IMR-90 (cell line): Measurements from ENCODE around the gene SYCE3. TPM values are rescaled to one million over a fixed set of nuclear protein-coding genes. Genes with fewer than 3 reads are reported as not detected.

Experiments used
- ATAC-seq: fragments of 200-7000 bp; cut with Tn5 transposase; 2 replicates; pipeline ENCODE4 v1.9.1; 2020; ENCODE audit warnings: low read depth, mild to moderate bottlenecking, moderate library complexity
- BruUV-seq: library from RNA; stranded (reverse); fragments of 400-500 nt; replicated peaks from 2 replicates; lab custom pipeline; 2021; lab: Mats Ljungman, UMichigan
- CTCF ChIA-PET: fragments of 300-600 bp; formaldehyde crosslinking; extraction: SDS; loops from one replicate; lab custom pipeline; 2021; ENCODE audit warnings: antibody characterized with exemption; lab: Yijun Ruan, JAX
- POLR2A ChIA-PET: fragments of 300-600 bp; sonication (Branson Sonifier 250); formaldehyde crosslinking; loops from one replicate; lab custom pipeline; 2022; ENCODE audit warnings: antibody characterized with exemption; ENCODE audit not compliant: unreplicated experiment; lab: Charles Lee
- DNase-seq: peaks from one replicate; pipeline ENCODE4 v3.0.0; 2013
- H2AFZ ChIP-seq: replicated peaks from 2 replicates; pipeline ENCODE3; 2013; ENCODE audit warnings: low read length, mild to moderate bottlenecking; ENCODE audit not compliant: poor library complexity
- H2AK5ac ChIP-seq: 2 replicates; pipeline ENCODE4 v1.6.1; 2013; ENCODE audit warnings: low read depth, low read length, inconsistent platforms
- H2AK9ac ChIP-seq: replicated peaks from 2 replicates; pipeline ENCODE3; 2013; ENCODE audit warnings: mild to moderate bottlenecking, low read depth, low read length, moderate library complexity; ENCODE audit not compliant: poor library complexity
- H2BK120ac ChIP-seq: 2 replicates; pipeline ENCODE4 v1.6.1; 2013; ENCODE audit warnings: low read depth, low read length, inconsistent platforms
- H2BK15ac ChIP-seq: 3 replicates; pipeline ENCODE4 v1.6.1; 2013; ENCODE audit warnings: low read depth, low read length, inconsistent platforms
- H2BK20ac ChIP-seq: 2 replicates; pipeline ENCODE4 v1.6.1; 2013; ENCODE audit warnings: low read depth, mild to moderate bottlenecking, inconsistent platforms, low read length, moderate library complexity
- H2BK5ac ChIP-seq: 2 replicates; pipeline ENCODE4 v1.6.1; 2013; ENCODE audit warnings: mild to moderate bottlenecking, low read depth, low read length, inconsistent platforms; ENCODE audit not compliant: poor library complexity, severe bottlenecking
- H3K14ac ChIP-seq: replicated peaks from 2 replicates; pipeline ENCODE4 v1.6.1; 2013; ENCODE audit warnings: low read depth, low read length, inconsistent platforms
- H3K18ac ChIP-seq: 2 replicates; pipeline ENCODE4 v1.6.1; 2013; ENCODE audit warnings: low read depth, low read length, control low read depth
- H3K23ac ChIP-seq: 2 replicates; pipeline ENCODE4 v1.6.1; 2013; ENCODE audit warnings: low read depth, low read length, inconsistent platforms
- H3K27ac ChIP-seq: 2 replicates; pipeline ENCODE4 v1.5.1; 2013; ENCODE audit warnings: mild to moderate bottlenecking, control low read depth, low read length; ENCODE audit not compliant: insufficient read depth
- H3K27me3 ChIP-seq: 2 replicates; pipeline ENCODE4 v1.6.1; 2013; ENCODE audit warnings: low read length; ENCODE audit not compliant: control insufficient read depth, insufficient read depth
- H3K36me3 ChIP-seq: 2 replicates; pipeline ENCODE4 v1.6.1; 2013; ENCODE audit warnings: low read length, mixed read lengths; ENCODE audit not compliant: control insufficient read depth, insufficient read depth
- H3K4ac ChIP-seq: 2 replicates; pipeline ENCODE4 v1.6.1; 2013; ENCODE audit warnings: low read depth, low read length, inconsistent platforms
- H3K4me1 ChIP-seq: 2 replicates; pipeline ENCODE4 v1.6.1; 2013; ENCODE audit warnings: low read length, mixed read lengths; ENCODE audit not compliant: control insufficient read depth, insufficient read depth
- H3K4me2 ChIP-seq: 2 replicates; pipeline ENCODE4 v1.6.1; 2013; ENCODE audit warnings: low read depth, mild to moderate bottlenecking, control low read depth, low read length, moderate library complexity
- H3K4me3 ChIP-seq: 2 replicates; pipeline ENCODE4 v1.5.1; 2013; ENCODE audit warnings: low read depth, mild to moderate bottlenecking, control low read depth, low read length, moderate library complexity; ENCODE audit not compliant: insufficient read depth
- H3K56ac ChIP-seq: 2 replicates; pipeline ENCODE4 v1.6.1; 2013; ENCODE audit warnings: low read length, inconsistent platforms; ENCODE audit not compliant: insufficient read depth; ENCODE audit errors: extremely low read depth
- H3K79me1 ChIP-seq, 2 experiments: 2 replicates each; pipeline ENCODE4 v1.6.1; 2013; ENCODE audit warnings: low read length in 2 of 2, inconsistent platforms in 1 of 2, low read depth in 1 of 2
- H3K9ac ChIP-seq: 2 replicates; pipeline ENCODE4 v1.6.1; 2013; ENCODE audit warnings: low read depth, low read length, control low read depth
- H3K9me1 ChIP-seq: 2 replicates; pipeline ENCODE4 v1.6.1; 2013; ENCODE audit warnings: low read length, inconsistent platforms; ENCODE audit not compliant: insufficient read depth
- H3K9me3 ChIP-seq: 2 replicates; pipeline ENCODE4 v1.6.1; 2013; ENCODE audit warnings: low read length; ENCODE audit not compliant: control insufficient read depth, insufficient read depth
- H4K20me1 ChIP-seq: 2 replicates; pipeline ENCODE4 v1.6.1; 2013; ENCODE audit warnings: low read length, inconsistent platforms; ENCODE audit not compliant: insufficient read depth
- H4K5ac ChIP-seq: 2 replicates; pipeline ENCODE4 v1.6.1; 2013; ENCODE audit warnings: mild to moderate bottlenecking, low read depth, low read length, control low read depth
- H4K8ac ChIP-seq, 2 experiments: 2 replicates each; pipeline ENCODE4 v1.6.1; 2013; ENCODE audit warnings: low read depth in 2 of 2, low read length in 2 of 2, control low read depth in 1 of 2, inconsistent platforms in 1 of 2
- H4K91ac ChIP-seq: 2 replicates; pipeline ENCODE4 v1.6.1; 2013; ENCODE audit warnings: low read depth, low read length, inconsistent platforms; ENCODE audit not compliant: insufficient read depth
- CEBPB ChIP-seq: IDR thresholded peaks from 2 replicates; pipeline ENCODE4 v1.6.1; 2012; ENCODE audit warnings: low read depth, low read length, improper control_type of control experiment
- FOS ChIP-seq: fragments of 150-350 bp; IDR thresholded peaks from 2 replicates; pipeline ENCODE4 v1.6.1; 2016; ENCODE audit warnings: low read depth, low read length
- NFE2L2 ChIP-seq: fragments of 150-350 bp; IDR thresholded peaks from 2 replicates; pipeline ENCODE4 v1.6.1; 2016; ENCODE audit warnings: low read depth, mild to moderate bottlenecking, low read length
- SMC3 ChIP-seq: fragments of 150-350 bp; IDR thresholded peaks from 2 replicates; pipeline ENCODE4 v1.6.1; 2016; ENCODE audit warnings: low read depth, mild to moderate bottlenecking, antibody characterized with exemption, low read length, moderate library complexity
- WGBS, 2 experiments: methylation state at CpG; one replicate each; pipeline versions ENCODE4 v1.1.5 to v1.1.7; 2013; ENCODE audit warnings: missing lambda C conversion rate in 2 of 2; ENCODE audit not compliant: insufficient read length in 1 of 2; ENCODE audit errors: extremely low coverage in 2 of 2; 5-methylcytosine and 5-hydroxymethylcytosine counted together
- dilution Hi-C: fragments of 300-500 bp; cut with HindIII; formaldehyde crosslinking; loops from one replicate; pipeline ENCODE4 v1.14.3; 2018; ENCODE audit warnings: low sequenced_read_pairs; ENCODE audit not compliant: unreplicated experiment
- in situ Hi-C: fragments of 300-500 bp; cut with MboI; formaldehyde crosslinking; loops from 3 replicates; pipeline ENCODE4 v1.14.3; 2019; ENCODE audit warnings: low sequenced_read_pairs, inconsistent platforms, mixed read lengths
- intact Hi-C: fragments of 100-400 bp; cut with micrococcal nuclease; formaldehyde crosslinking; loops from 2 replicates; pipeline ENCODE4 v1.10.0; 2022
- polyA plus RNA-seq, 3 experiments: library from polyadenylated mRNA; depleted of rRNA; stranded (reverse); fragments of >200 nt; gene quantifications; 2 replicates each; pipeline ENCODE4 v1.2.3, GENCODE V29; 2012; ENCODE audit warnings: low replicate concordance in 1 of 3
- total RNA-seq: library from RNA; depleted of rRNA; stranded (reverse); fragments of >200 nt; gene quantifications from 2 replicates; pipeline ENCODE4 v1.2.3, GENCODE V29; 2012

SYCE3 gene
- total and polyA plus RNA-seq, 2 of the 4 experiments (the other 2 are of a cell fraction), result not detected

GRCh38 chr22:50508897-50509296 is 53.8 kb downstream of the SYCE3 start:
- BruUV-seq, result no TSS peak
- Histone ChIP-seq H3K4me2 (peak overlapping the region; percentile 95), H2BK20ac (no peak overlapping the region), H2BK5ac (no peak overlapping the region), H3K4me1 (peaks cover 4% of the 10 kb centered on the region), H3K4me3 (peak overlapping the region; percentile 100), H3K9me3 (no peaks in the 10 kb centered on the region), H3K27me3 (no peaks in the 10 kb centered on the region), H4K5ac (no peak overlapping the region), H3K23ac (no peak overlapping the region), H3K9me1 (peaks cover 4% of the 10 kb centered on the region; the same call in 1 of the 2 replicates), H3K14ac (no peak overlapping the region), H2AFZ (no peak overlapping the region), H4K20me1 (no peaks in the 10 kb centered on the region; the same call in 1 of the 2 replicates), H3K79me1 (peaks cover 19 to 57% of the 10 kb centered on the region in 2 experiments), H3K36me3 (peaks cover 14% of the 10 kb centered on the region), H4K91ac (no peak overlapping the region), H3K9ac (peak overlapping the region; percentile 65; the same call in 1 of the 2 replicates), H2AK9ac (no peak overlapping the region), H3K27ac (no peak overlapping the region; the same call in 1 of the 2 replicates), H4K8ac (peak overlapping the region; percentile 62 to 68; a peak in 2 of 4 replicates), H3K18ac (no peak overlapping the region), H3K4ac (0 out of 2 replicates have a peak overlapping the region, but pooled peaks have one; percentile 9), H2BK120ac (no peak overlapping the region), H2AK5ac (peak overlapping the region; percentile 26), H3K56ac (0 out of 2 replicates have a peak overlapping the region, but pooled peaks have one; percentile 21), H2BK15ac (no peak overlapping the region)
- in situ Hi-C loops, result no loop called here
- TF ChIP-seq CEBPB (no peak), SMC3 (no peak), NFE2L2 (no peak), FOS (no peak)
- no peak for ATAC-seq
- dilution Hi-C loops, result no loop called here
- POLR2A ChIA-PET, result no interaction called here
- WGBS, 2 experiments, result 0% methylated on average over 3 of the region's 3 CpGs; no CpG with 5 or more reads in 1 of the 2 experiments
- CTCF ChIA-PET, result interaction anchor here (1.0 to 1.7 kb wide), 3 partner anchors 17 to 54 kb away, joined by 3 to 5 read pairs (median 3); partner anchors contain the start of gene SCO2
- DNase-seq, result no peak
- intact Hi-C loops, result no loop called here
